Body of pancreas (tissue), 4 donors: ENCODE data around the gene TRIM24.

Experiments used
- POLR2A ChIP-seq, 3 donors: fragments of 450-650 bp; IDR thresholded peaks; one replicate each; pipeline ENCODE4 v1.6.1; 2016; ENCODE audit warnings: antibody characterized with exemption in 3 of 3, mild to moderate bottlenecking in 2 of 3
- TF ChIP-seq, protein P1 (sequence below), 7 experiments: fragments of 450-650 bp in 4 of 7; fragments of 200-600 bp in 3 of 7; sonication (generic) in 3 of 7; IDR thresholded peaks; one replicate each; pipeline ENCODE4 v1.5.1; 2016 to 2019; ENCODE audit warnings: antibody characterized with exemption in 7 of 7

DNA sequence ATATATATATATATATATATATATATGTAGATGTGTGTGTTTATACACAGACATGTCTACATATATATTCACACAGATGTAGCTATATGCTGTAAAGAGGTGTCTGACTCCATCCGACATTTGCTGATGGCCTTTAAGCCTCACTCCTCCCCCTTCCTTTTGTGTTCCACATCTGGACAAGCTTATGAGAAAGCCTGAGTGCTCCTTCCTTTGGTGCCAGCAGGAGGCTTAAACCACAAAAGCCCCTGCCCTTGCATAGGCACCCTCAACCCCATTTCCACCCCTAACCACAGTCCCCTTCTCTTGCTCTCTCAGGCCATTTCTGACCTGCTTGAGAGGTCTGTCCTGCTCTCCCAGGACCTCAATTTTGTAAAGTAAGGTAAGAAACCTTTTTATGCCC lies 142.4 kb downstream of the TRIM24 start:
- TF ChIP-seq, protein P1, sequence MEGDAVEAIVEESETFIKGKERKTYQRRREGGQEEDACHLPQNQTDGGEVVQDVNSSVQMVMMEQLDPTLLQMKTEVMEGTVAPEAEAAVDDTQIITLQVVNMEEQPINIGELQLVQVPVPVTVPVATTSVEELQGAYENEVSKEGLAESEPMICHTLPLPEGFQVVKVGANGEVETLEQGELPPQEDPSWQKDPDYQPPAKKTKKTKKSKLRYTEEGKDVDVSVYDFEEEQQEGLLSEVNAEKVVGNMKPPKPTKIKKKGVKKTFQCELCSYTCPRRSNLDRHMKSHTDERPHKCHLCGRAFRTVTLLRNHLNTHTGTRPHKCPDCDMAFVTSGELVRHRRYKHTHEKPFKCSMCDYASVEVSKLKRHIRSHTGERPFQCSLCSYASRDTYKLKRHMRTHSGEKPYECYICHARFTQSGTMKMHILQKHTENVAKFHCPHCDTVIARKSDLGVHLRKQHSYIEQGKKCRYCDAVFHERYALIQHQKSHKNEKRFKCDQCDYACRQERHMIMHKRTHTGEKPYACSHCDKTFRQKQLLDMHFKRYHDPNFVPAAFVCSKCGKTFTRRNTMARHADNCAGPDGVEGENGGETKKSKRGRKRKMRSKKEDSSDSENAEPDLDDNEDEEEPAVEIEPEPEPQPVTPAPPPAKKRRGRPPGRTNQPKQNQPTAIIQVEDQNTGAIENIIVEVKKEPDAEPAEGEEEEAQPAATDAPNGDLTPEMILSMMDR (IDR thresholded peaks at IDR 0.05), result no peak
- no peak for TF ChIP-seq POLR2A (IDR thresholded peaks at IDR 0.05)
